Fibroblast of the aortic adventitia (primary cell): ENCODE measurements around the gene TEF. TPM values are rescaled to one million over a fixed set of nuclear protein-coding genes. Genes with fewer than 3 reads are reported as not detected.

Experiments
- DNase-seq: peaks from one replicate; pipeline ENCODE4 v3.0.0-alpha.2; 2010; ENCODE audit warnings: low read depth
- H3K4me3 ChIP-seq: 2 replicates; pipeline ENCODE4 v1.5.1; 2011; ENCODE audit warnings: low read depth, mild to moderate bottlenecking, control low read depth, low read length, moderate library complexity
- total RNA-seq: library from RNA; depleted of rRNA; stranded (reverse); fragments of >200 nt; gene quantifications from 2 replicates; pipeline ENCODE4 v1.2.3, GENCODE V29; 2012; ENCODE audit warnings: low replicate concordance
- TF ChIP-seq, protein P1 (sequence below): IDR thresholded peaks from 2 replicates; pipeline ENCODE4 v1.5.1; 2011; ENCODE audit warnings: mild to moderate bottlenecking, low read length, control low read depth, inconsistent platforms; ENCODE audit not compliant: insufficient read depth

The TEF gene
- total RNA-seq, 1 donor: 17.4 TPM

DNA sequence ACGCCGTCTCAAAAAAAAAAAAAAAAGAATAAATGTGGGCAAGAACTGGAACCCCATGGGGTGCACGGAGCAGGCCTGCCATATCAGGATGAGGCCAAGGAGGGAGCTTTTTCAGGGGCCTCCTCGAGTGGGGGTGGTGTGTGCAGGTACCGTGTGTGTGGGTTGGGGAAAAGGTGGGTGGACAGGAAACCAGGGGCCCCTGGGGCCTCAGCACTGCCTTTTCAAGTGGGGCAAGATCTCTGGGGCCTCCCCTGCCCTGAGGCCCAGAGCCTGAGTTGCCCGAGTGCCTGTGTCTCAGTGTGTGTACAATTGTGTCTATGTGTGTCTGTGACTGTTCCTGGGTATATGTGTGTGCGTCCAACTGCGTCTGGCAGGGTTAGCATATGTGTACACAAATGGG lies 23.8 kb downstream of the TEF start:
- DNase-seq: no peak
- TF ChIP-seq, protein P1, sequence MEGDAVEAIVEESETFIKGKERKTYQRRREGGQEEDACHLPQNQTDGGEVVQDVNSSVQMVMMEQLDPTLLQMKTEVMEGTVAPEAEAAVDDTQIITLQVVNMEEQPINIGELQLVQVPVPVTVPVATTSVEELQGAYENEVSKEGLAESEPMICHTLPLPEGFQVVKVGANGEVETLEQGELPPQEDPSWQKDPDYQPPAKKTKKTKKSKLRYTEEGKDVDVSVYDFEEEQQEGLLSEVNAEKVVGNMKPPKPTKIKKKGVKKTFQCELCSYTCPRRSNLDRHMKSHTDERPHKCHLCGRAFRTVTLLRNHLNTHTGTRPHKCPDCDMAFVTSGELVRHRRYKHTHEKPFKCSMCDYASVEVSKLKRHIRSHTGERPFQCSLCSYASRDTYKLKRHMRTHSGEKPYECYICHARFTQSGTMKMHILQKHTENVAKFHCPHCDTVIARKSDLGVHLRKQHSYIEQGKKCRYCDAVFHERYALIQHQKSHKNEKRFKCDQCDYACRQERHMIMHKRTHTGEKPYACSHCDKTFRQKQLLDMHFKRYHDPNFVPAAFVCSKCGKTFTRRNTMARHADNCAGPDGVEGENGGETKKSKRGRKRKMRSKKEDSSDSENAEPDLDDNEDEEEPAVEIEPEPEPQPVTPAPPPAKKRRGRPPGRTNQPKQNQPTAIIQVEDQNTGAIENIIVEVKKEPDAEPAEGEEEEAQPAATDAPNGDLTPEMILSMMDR: no peak
- no peak overlapping the region for H3K4me3 ChIP-seq

DNA sequence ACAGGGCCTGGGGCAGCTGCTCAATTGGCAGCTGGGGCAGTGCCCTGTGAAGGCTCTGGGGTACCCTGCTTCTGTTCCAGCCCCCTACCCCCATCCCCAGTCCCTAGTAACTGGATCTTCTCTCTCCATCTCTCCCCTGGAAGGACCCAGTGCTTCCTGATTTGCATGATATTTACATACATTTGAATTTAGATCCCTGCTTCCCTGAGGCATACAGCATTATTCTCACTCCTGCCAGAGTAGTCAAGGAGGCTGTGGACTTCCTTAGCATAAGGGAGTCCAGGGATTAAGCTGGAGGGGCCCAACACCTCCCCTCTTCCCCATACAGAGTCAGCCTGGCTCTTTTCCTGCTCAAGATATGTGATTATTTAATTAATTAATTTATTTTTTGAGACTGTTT lies 24.7 kb downstream of the TEF start:
- TF ChIP-seq, protein P1: no peak
- DNase-seq: no peak
- H3K4me3 ChIP-seq: no peak overlapping the region

DNA sequence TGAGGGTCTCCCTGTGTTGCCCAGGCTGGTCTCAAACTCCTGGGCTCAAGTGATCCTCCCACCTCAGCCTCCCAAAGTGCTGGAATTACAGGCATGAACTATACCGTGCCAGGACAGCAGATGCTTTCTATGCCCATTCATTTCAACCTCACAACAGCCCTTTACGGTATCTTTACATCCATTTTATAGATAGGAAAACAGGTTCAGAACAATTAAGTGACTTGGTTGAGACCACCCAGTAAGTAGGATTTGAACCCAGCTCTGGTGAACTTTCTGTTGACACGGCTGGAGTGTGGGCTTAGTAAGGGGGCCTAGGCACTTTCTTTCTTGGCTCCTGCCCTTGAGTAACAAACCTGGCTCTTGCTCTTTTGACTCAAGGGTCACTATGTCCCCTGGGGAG lies 25.7 kb downstream of the TEF start:
- TF ChIP-seq, protein P1: no peak
- DNase-seq: no peak
- no peak overlapping the region for H3K4me3 ChIP-seq

DNA sequence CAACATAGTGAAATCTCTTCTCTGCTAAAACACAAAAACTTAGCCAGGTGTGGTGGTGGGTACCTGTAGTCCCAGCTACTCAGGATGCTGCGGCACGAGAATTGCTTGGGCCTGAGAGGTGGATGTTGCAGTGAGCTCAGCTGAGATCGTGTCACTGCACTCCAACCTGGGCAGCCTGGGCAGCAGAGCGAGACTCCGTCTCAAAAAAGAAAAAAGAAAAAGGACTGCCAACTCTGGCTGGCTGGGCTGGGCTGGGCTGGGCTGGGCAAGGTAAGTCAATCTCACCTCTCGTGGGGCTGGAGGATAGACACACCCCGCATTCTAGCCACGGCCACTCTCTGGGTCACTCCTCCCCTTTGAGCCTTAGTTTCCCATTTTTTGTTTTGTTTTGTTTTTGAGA lies 26.9 kb downstream of the TEF start:
- H3K4me3 ChIP-seq: no peak overlapping the region
- no peak for DNase-seq
- TF ChIP-seq, protein P1: no peak

DNA sequence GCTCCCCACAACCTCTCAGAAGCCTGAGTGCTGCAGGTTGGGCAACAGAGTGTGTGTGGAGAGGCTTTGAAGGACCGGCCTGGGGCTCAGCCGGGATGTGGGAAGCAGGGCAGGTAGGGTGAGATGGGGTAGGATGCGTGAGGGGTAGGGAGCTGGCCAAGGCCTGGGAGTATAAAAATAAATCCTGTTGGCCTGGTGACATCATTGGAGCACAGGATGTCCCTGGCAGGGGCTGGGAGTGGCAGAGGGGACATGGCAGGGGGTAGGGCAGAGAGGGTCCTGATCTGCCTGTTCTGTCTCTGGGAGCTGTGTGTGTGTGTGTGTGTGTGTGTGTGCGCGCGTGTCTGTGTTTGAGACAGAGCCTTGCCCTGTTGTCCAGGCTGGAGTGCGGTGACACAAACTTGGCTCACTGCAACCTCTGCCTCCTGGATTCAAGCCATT lies 28.6 kb downstream of the TEF start:
- no peak overlapping the region for H3K4me3 ChIP-seq
- no peak for DNase-seq
- TF ChIP-seq, protein P1: no peak

DNA sequence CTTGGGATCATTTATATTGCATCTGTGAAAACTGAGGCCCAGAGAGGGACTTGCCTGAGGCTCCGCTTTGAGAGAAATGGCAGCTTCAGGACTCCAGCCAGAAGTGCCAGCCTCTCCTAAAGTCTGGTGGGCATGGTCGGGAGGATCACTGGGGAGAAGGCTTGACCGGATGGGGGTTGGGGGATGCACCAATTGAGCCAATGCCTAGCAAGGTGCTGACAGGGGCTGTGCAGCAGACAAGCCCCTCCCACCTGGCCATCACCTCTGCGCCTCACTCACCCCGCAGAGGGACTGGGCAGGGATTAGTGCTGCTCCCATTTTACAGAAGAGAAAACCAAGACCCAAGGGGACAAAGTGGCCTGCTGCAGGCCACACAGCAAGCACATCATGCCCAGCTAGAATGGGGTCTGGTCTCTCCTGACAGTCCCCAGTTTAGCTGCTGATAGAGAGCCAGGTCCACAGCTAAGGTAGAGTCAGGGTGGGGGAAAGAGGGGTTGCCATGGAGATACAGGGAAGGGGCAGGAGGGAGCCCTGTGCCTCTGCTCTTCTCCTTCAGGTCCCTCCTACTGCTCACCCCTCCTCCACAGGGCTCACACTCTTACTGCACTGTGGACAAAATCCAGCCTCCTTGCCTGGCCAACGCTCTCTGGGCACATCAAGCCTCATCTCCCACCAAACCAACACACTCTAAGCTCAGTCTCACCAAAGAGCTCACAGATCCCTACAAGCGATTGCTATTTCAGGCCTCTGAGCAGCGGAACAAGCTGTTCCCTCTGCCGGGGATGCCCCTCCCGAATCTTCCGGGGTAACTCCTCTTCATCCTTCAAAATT lies 29.5 kb downstream of the TEF start:
- DNase-seq: no peak
- H3K4me3 ChIP-seq: no peak overlapping the region
- TF ChIP-seq, protein P1: no peak
